Measurements from ENCODE around the gene B4GALNT4. TPM values are rescaled to one million over a fixed set of nuclear protein-coding genes. Genes with fewer than 3 reads are reported as not detected.

B4GALNT4 gene
- total RNA-seq, 1 experiment from 2014 or later, result 88.0 TPM

GRCh38 chr11:381501-382072 lies 12.3 kb downstream of the B4GALNT4 start:
- DNase-seq (ENCODE audit: low spot score) (no peak), ATAC-seq (no peak)
- Mint-ChIP-seq H3K4me3 (no peak overlapping the region), H3K9me3 (peaks cover 2% of the 10 kb centered on the region), H3K27ac (peak overlapping the region; percentile 65; the same call in 1 of the 2 replicates), H3K36me3 (peaks cover 7% of the 10 kb centered on the region), H3K4me1 (no peaks in the 10 kb centered on the region), H3K27me3 (ENCODE audit: low read depth) (peaks cover 1% of the 10 kb centered on the region; the same call in 1 of the 2 replicates)
- ChIA-PET POLR2A (no interaction called here), CTCF (no interaction called here)
- TF ChIP-seq ZNF121 (CRISPR knock-in tag; IDR thresholded peaks at IDR 0.05), result no peak
- TF ChIP-seq IRF2 (CRISPR knock-in tag; IDR thresholded peaks at IDR 0.05; ENCODE audit: borderline replicate concordance, low read depth), result no peak
- TF ChIP-seq PRDM15 (CRISPR knock-in tag; IDR thresholded peaks at IDR 0.05), result no peak
- no peak for TF ChIP-seq GTF2I (CRISPR knock-in tag; conservative IDR thresholded peaks at IDR 0.05)
- TF ChIP-seq ZNF263 (CRISPR knock-in tag; IDR thresholded peaks at IDR 0.05; ENCODE audit: low read depth), result no peak
- no peak for TF ChIP-seq SP1 (CRISPR knock-in tag; conservative IDR thresholded peaks at IDR 0.05)
- TF ChIP-seq NR1H2 (CRISPR knock-in tag; IDR thresholded peaks at IDR 0.05), result no peak
- no peak for TF ChIP-seq USF2 (CRISPR knock-in tag; IDR thresholded peaks at IDR 0.05)
- TF ChIP-seq JUN (CRISPR knock-in tag; IDR thresholded peaks at IDR 0.05), result no peak
- TF ChIP-seq ZNF423 (CRISPR knock-in tag; IDR thresholded peaks at IDR 0.05), result no peak
- TF ChIP-seq MYBL2 (CRISPR knock-in tag; IDR thresholded peaks at IDR 0.05), result no peak
- TF ChIP-seq NR3C1 (CRISPR knock-in tag; conservative IDR thresholded peaks at IDR 0.05; ENCODE audit: low read depth), result no peak
- TF ChIP-seq TEAD4 (CRISPR knock-in tag; IDR thresholded peaks at IDR 0.05), result no peak
- TF ChIP-seq ETV6 (CRISPR knock-in tag; IDR thresholded peaks at IDR 0.05), result no peak
- TF ChIP-seq ZNF512 (CRISPR knock-in tag; IDR thresholded peaks at IDR 0.05; ENCODE audit: borderline replicate concordance), result no peak
- no peak for TF ChIP-seq IRF1 (CRISPR knock-in tag; IDR thresholded peaks at IDR 0.05)

GRCh38 chr11:382081-382629 lies 12.9 kb downstream of the B4GALNT4 start:
- POLR2A ChIA-PET, result no interaction called here
- peak overlapping the region; percentile 65 for H3K27ac Mint-ChIP-seq
- no peak overlapping the region for H3K4me3 Mint-ChIP-seq
- no peak for DNase-seq (ENCODE audit: low spot score)
- CTCF ChIA-PET, result no interaction called here
- peaks cover 6% of the 10 kb centered on the region; the same call in 1 of the 2 replicates for H3K27me3 Mint-ChIP-seq (ENCODE audit: low read depth)
- H3K36me3 Mint-ChIP-seq, result peaks cover 13% of the 10 kb centered on the region
- ATAC-seq, result no peak; the same call in 1 of the 2 replicates
- peaks cover 8% of the 10 kb centered on the region for H3K9me3 Mint-ChIP-seq
- no peaks in the 10 kb centered on the region for H3K4me1 Mint-ChIP-seq
- TF ChIP-seq EMX1 (CRISPR knock-in tag; IDR thresholded peaks at IDR 0.05) (no peak), CREM (CRISPR knock-in tag; IDR thresholded peaks at IDR 0.05) (no peak), ELF4 (CRISPR knock-in tag; IDR thresholded peaks at IDR 0.05; ENCODE audit: low read depth) (no peak), ATF1 (CRISPR knock-in tag; IDR thresholded peaks at IDR 0.05) (no peak), HMGXB4 (CRISPR knock-in tag; IDR thresholded peaks at IDR 0.05) (no peak), FOXJ3 (CRISPR knock-in tag; IDR thresholded peaks at IDR 0.05; ENCODE audit: borderline replicate concordance) (no peak)

All from WTC11 (cell line).